Measurements from ENCODE around the gene TPCN1.

TPCN1 gene

GRCh38 chr12:113290506-113290905 is 69.2 kb downstream of the TPCN1 start:
- no peak for DNase-seq

- no peak for DNase-seq
These were observed 70.3 kb downstream of the TPCN1 start for GRCh38 chr12:113291586-113291985.

GRCh38 chr12:113292091-113292490 is 70.8 kb downstream of the TPCN1 start:
- DNase-seq: no peak

- DNase-seq: no peak
These were observed 71.3 kb downstream of the TPCN1 start for GRCh38 chr12:113292547-113292946.

GRCh38 chr12:113293100-113293499 is 71.8 kb downstream of the TPCN1 start:
- DNase-seq: no peak

GRCh38 chr12:113295886-113296556 is 74.8 kb downstream of the TPCN1 start:
- no peak for DNase-seq

- no peak for DNase-seq
These were observed 75.4 kb downstream of the TPCN1 start for GRCh38 chr12:113296557-113297213.

- DNase-seq: no peak
These were observed 75.9 kb downstream of the TPCN1 start for GRCh38 chr12:113297214-113297587.

GRCh38 chr12:113297621-113298471 is 76.6 kb downstream of the TPCN1 start:
- DNase-seq: no peak

- DNase-seq: no peak
These were observed 77.2 kb downstream of the TPCN1 start for GRCh38 chr12:113298472-113298817.

GRCh38 chr12:113298861-113299545 is 77.7 kb downstream of the TPCN1 start:
- DNase-seq: no peak

GRCh38 chr12:113299619-113300237 is 78.5 kb downstream of the TPCN1 start:
- no peak for DNase-seq

- DNase-seq: no peak
These were observed 80.5 kb downstream of the TPCN1 start for GRCh38 chr12:113301811-113302210.

GRCh38 chr12:113302466-113302865 is 81.2 kb downstream of the TPCN1 start:
- no peak for DNase-seq

GRCh38 chr12:113302886-113303640 is 81.8 kb downstream of the TPCN1 start:
- DNase-seq: no peak

GRCh38 chr12:113305281-113305856 is 84.1 kb downstream of the TPCN1 start:
- no peak for DNase-seq

GRCh38 chr12:113306382-113306781 is 85.1 kb downstream of the TPCN1 start:
- DNase-seq: no peak

GRCh38 chr12:113310489-113310888 is 89.2 kb downstream of the TPCN1 start:
- DNase-seq: no peak

- DNase-seq: no peak
These were observed 92.9 kb downstream of the TPCN1 start for GRCh38 chr12:113314121-113314529.

GRCh38 chr12:113315358-113315757 is 94.1 kb downstream of the TPCN1 start:
- DNase-seq: no peak

- DNase-seq: no peak
These were observed 94.9 kb downstream of the TPCN1 start for GRCh38 chr12:113316155-113316554.

GRCh38 chr12:113317122-113317521 is 95.9 kb downstream of the TPCN1 start:
- DNase-seq: no peak

Measured in NCI-H2029 (cell line).